HepG2 (cell line): Measurements from ENCODE around the gene KAZALD1. TPM values are rescaled to one million over a fixed set of nuclear protein-coding genes. Genes with fewer than 3 reads are reported as not detected.

ENCODE experiments used
- BCL6 ChIP-seq: IDR thresholded peaks from 2 replicates; pipeline ENCODE4 v1.6.1; 2016; ENCODE audit warnings: missing genetic modification reagents, missing compliant biosample characterization
- FOXK2 ChIP-seq: fragments of 450-650 bp; IDR thresholded peaks from 2 replicates; pipeline ENCODE4 v1.6.1; 2016
- GTF3A ChIP-seq: sonication (generic); formaldehyde crosslinking; conservative IDR thresholded peaks from 2 replicates; pipeline ENCODE4 v1.4.0; 2020; ENCODE audit warnings: mild to moderate bottlenecking, missing genetic modification reagents
- HINFP ChIP-seq: sonication (generic); formaldehyde crosslinking; IDR thresholded peaks from 2 replicates; pipeline ENCODE4 v1.4.0; 2020; ENCODE audit warnings: low read depth, mild to moderate bottlenecking, missing genetic modification reagents
- HMG20A ChIP-seq: IDR thresholded peaks from 2 replicates; pipeline ENCODE4 v1.6.1; 2016; ENCODE audit warnings: borderline replicate concordance
- HNRNPK ChIP-seq: fragments of 200-400 bp; formaldehyde crosslinking; IDR thresholded peaks from 2 replicates; pipeline ENCODE4 v1.6.1; 2018; ENCODE audit warnings: low read length, low read depth, moderate library complexity, mild to moderate bottlenecking; ENCODE audit not compliant: poor library complexity, severe bottlenecking
- MEF2D ChIP-seq: sonication (generic); formaldehyde crosslinking; IDR thresholded peaks from 2 replicates; pipeline ENCODE4 v1.5.1; 2020; ENCODE audit warnings: mild to moderate bottlenecking, missing genetic modification reagents
- MLLT10 ChIP-seq: sonication (generic); formaldehyde crosslinking; IDR thresholded peaks from 2 replicates; pipeline ENCODE4 v1.4.0; 2020; ENCODE audit warnings: missing genetic modification reagents
- MTERF4 ChIP-seq: sonication (generic); formaldehyde crosslinking; IDR thresholded peaks from 2 replicates; pipeline ENCODE4 v1.8.0; 2023; ENCODE audit warnings: mild to moderate bottlenecking, missing genetic modification reagents
- PHF20 ChIP-seq: sonication (generic); formaldehyde crosslinking; IDR thresholded peaks from 2 replicates; pipeline ENCODE4 v1.5.0; 2020; ENCODE audit warnings: mild to moderate bottlenecking, missing genetic modification reagents
- RARA ChIP-seq: IDR thresholded peaks from 2 replicates; pipeline ENCODE4 v1.6.1; 2016; ENCODE audit warnings: missing genetic modification reagents, missing compliant biosample characterization
- SIN3B ChIP-seq: fragments of 150-350 bp; IDR thresholded peaks from 2 replicates; pipeline ENCODE4 v1.6.1; 2014; ENCODE audit warnings: low read length
- SNAI1 ChIP-seq: sonication (generic); formaldehyde crosslinking; IDR thresholded peaks from 2 replicates; pipeline ENCODE4 v1.5.0; 2020; ENCODE audit warnings: mild to moderate bottlenecking, missing genetic modification reagents, borderline replicate concordance
- TBP ChIP-seq: sonication (generic); formaldehyde crosslinking; IDR thresholded peaks from 2 replicates; pipeline ENCODE4 v1.5.0; 2020; ENCODE audit warnings: missing genetic modification reagents
- TGIF2 ChIP-seq: IDR thresholded peaks from 2 replicates; pipeline ENCODE4 v1.6.1; 2016; ENCODE audit warnings: control low read depth, missing compliant biosample characterization
- TRIM22 ChIP-seq: fragments of 450-650 bp; IDR thresholded peaks from 2 replicates; pipeline ENCODE4 v1.6.1; 2017
- ZBED4 ChIP-seq: sonication (generic); formaldehyde crosslinking; IDR thresholded peaks from 2 replicates; pipeline ENCODE4 v1.4.0; 2020; ENCODE audit warnings: missing genetic modification reagents, borderline replicate concordance
- ZFP36L1 ChIP-seq: sonication (generic); formaldehyde crosslinking; IDR thresholded peaks from 2 replicates; pipeline ENCODE4 v1.8.0; 2022; ENCODE audit warnings: mild to moderate bottlenecking, missing genetic modification reagents, moderate library complexity
- ZNF20 ChIP-seq: sonication (generic); formaldehyde crosslinking; IDR thresholded peaks from 2 replicates; pipeline ENCODE4 v1.4.0; 2020; ENCODE audit warnings: mild to moderate bottlenecking, moderate library complexity, missing genetic modification reagents
- ZNF333 ChIP-seq: sonication (generic); formaldehyde crosslinking; IDR thresholded peaks from 2 replicates; pipeline ENCODE4 v1.4.0; 2020; ENCODE audit warnings: mild to moderate bottlenecking, missing genetic modification reagents, borderline replicate concordance
- ZNF674 ChIP-seq: sonication (generic); formaldehyde crosslinking; IDR thresholded peaks from 2 replicates; pipeline ENCODE4 v1.5.0; 2020; ENCODE audit warnings: low read depth, mild to moderate bottlenecking, missing genetic modification reagents
- ZNF792 ChIP-seq: IDR thresholded peaks from 2 replicates; pipeline ENCODE4 v1.6.1; 2016
- ZSCAN31 ChIP-seq: sonication (generic); formaldehyde crosslinking; IDR thresholded peaks from 2 replicates; pipeline ENCODE4 v1.5.0; 2020; ENCODE audit warnings: low read depth, mild to moderate bottlenecking, missing genetic modification reagents
- polyA plus RNA-seq, 8 experiments: library from polyadenylated mRNA; depleted of rRNA in 3 of 8; stranded (reverse) in 7 of 8; unstranded in 1 of 8; fragments of >200 nt; fragmentation: Illumina TruSeq in 4 of 8; extraction: Trizol in 4 of 8; gene quantifications; 2 replicates each; pipeline versions ENCODE4 v1.2.1 to v1.2.3, GENCODE V29; 2011 to 2016; ENCODE audit warnings: low read depth in 4 of 8, missing spikeins in 1 of 8, mixed read lengths in 1 of 8; ENCODE audit not compliant: insufficient read depth in 1 of 8
- total RNA-seq, 5 experiments: library from RNA; depleted of rRNA; stranded (reverse); fragments of >200 nt; fragmentation: Illumina TruSeq; extraction: Trizol; gene quantifications; 2 replicates each; pipeline ENCODE4 v1.2.3, GENCODE V29; 2016; ENCODE audit warnings: low read depth in 1 of 5

The KAZALD1 gene
- total and polyA plus RNA-seq, 2 of the 13 experiments (the other 11 are each of a cell fraction or from before 2014, with no cell fraction given): 16.7 to 27.7 TPM

GRCh38 chr10:101032637-101033224, 29.1 kb upstream of the KAZALD1 start (continued):
- TF ChIP-seq TRIM22 (no peak), PHF20 (no peak), FOXK2 (no peak), ZNF20 (no peak), MTERF4 (CRISPR knock-in tag) (no peak), BCL6 (CRISPR knock-in tag) (no peak), ZNF333 (no peak), MLLT10 (CRISPR knock-in tag) (no peak), MEF2D (0 out of 2 replicates have a peak, but pooled peaks have one; percentile 35), ZFP36L1 (no peak), HMG20A (no peak), TBP (CRISPR knock-in tag) (no peak), ZSCAN31 (no peak), TGIF2 (CRISPR knock-in tag) (no peak), ZNF674 (CRISPR knock-in tag) (no peak), ZBED4 (no peak), HNRNPK (no peak), ZNF792 (CRISPR knock-in tag) (no peak), GTF3A (CRISPR knock-in tag) (no peak), HINFP (CRISPR knock-in tag) (no peak), RARA (CRISPR knock-in tag) (no peak), SIN3B (no peak), SNAI1 (CRISPR knock-in tag) (no peak)
